ENCODE results near the gene ILK.

ILK gene

DNA sequence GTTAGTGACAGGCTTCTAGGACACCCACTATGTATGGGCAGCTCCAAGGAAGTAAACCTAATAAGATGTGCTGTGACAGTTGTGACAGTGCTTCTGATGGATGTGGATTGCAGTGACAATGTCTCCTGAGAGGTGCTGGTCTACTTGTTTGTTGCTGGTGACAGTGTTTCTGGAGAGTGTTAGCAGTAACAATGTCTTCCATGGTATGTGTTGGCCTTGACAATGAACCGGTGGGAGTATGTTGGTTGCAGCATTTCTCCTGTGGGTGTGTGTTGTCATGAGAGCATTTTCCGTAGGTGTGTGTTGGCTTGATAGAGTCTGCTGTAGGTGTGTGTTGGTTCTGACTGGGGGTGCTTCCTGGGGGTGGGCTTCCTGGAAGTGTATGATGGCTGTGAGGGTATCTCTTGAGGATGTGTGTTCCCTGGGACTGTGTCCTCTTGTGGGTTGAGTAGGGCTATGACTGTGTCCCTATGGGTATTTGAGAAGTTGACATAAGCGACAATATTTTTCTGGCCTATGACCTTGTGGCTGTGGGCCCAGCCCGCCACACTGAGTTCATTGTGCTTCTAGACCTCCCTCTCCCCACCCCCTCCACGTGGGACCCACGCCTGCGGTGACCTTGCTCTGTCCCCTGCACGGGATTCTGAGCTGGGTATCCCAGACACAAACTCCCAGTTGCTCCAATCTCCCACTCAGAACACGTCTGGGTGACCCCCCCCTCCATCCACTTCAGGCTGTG is 50.9 kb downstream of the ILK start:
- Histone ChIP-seq H3F3A (ENCODE audit: insufficient read depth) (no peaks in the 10 kb centered on the region), H3K4me2 (ENCODE audit: low read depth, low read length, poor library complexity, severe bottlenecking) (no peak overlapping the region), H3K4me3 (ENCODE audit: insufficient read depth, low read length, poor library complexity, severe bottlenecking) (no peak overlapping the region)

GRCh38 chr11:6655020-6655789 is 51.6 kb downstream of the ILK start:
- no peaks in the 10 kb centered on the region for H3K9me3 ChIP-seq (ENCODE audit: insufficient read depth, low read length)
- TF ChIP-seq CTCF (IDR thresholded peaks at IDR 0.05; ENCODE audit: insufficient read depth, low read length, poor library complexity, severe bottlenecking) (no peak), EZH2phosphoT487 (conservative IDR thresholded peaks at IDR 0.05; ENCODE audit: low read length) (no peak)
- H3K79me2 ChIP-seq (ENCODE audit: insufficient read depth, low read length): no peaks in the 10 kb centered on the region
- H3K9ac ChIP-seq (ENCODE audit: low read length): no peak overlapping the region
- no peak overlapping the region for H2AFZ ChIP-seq (ENCODE audit: low read depth, low read length, severe bottlenecking)
- H3K4me3 ChIP-seq (ENCODE audit: insufficient read depth, low read length, poor library complexity, severe bottlenecking): no peak overlapping the region
- H4K20me1 ChIP-seq (ENCODE audit: low read depth, low read length): no peaks in the 10 kb centered on the region
- H3K36me3 ChIP-seq (ENCODE audit: low read length): no peaks in the 10 kb centered on the region
- no peaks in the 10 kb centered on the region for H3F3A ChIP-seq (ENCODE audit: insufficient read depth)
- no peaks in the 10 kb centered on the region for H3K27me3 ChIP-seq (ENCODE audit: low read length)
- H3K9me2 ChIP-seq (replicated peaks; ENCODE audit: insufficient read depth, low read length): no peaks in the 10 kb centered on the region
- no peak overlapping the region for H3K27ac ChIP-seq (ENCODE audit: low read depth, low read length)
- H3K4me2 ChIP-seq (ENCODE audit: low read depth, low read length, poor library complexity, severe bottlenecking): no peak overlapping the region

More for the DNA sequence above, 50.9 kb downstream of the ILK start:
- H2AFZ ChIP-seq (ENCODE audit: low read depth, low read length, severe bottlenecking): no peak overlapping the region
- no peaks in the 10 kb centered on the region for H3K27me3 ChIP-seq (ENCODE audit: low read length)
- H4K20me1 ChIP-seq (ENCODE audit: low read depth, low read length): no peaks in the 10 kb centered on the region
- no peaks in the 10 kb centered on the region for H3K79me2 ChIP-seq (ENCODE audit: insufficient read depth, low read length)
- no peak for TF ChIP-seq EZH2phosphoT487 (conservative IDR thresholded peaks at IDR 0.05; ENCODE audit: low read length)
- no peak for TF ChIP-seq CTCF (IDR thresholded peaks at IDR 0.05; ENCODE audit: insufficient read depth, low read length, poor library complexity, severe bottlenecking)
- H3K9ac ChIP-seq (ENCODE audit: low read length): no peak overlapping the region
- no peaks in the 10 kb centered on the region for H3K36me3 ChIP-seq (ENCODE audit: low read length)
- no peaks in the 10 kb centered on the region for H3K9me3 ChIP-seq (ENCODE audit: insufficient read depth, low read length)
- H3K27ac ChIP-seq (ENCODE audit: low read depth, low read length): no peak overlapping the region
- H3K9me2 ChIP-seq (replicated peaks; ENCODE audit: insufficient read depth, low read length): no peaks in the 10 kb centered on the region

DNA sequence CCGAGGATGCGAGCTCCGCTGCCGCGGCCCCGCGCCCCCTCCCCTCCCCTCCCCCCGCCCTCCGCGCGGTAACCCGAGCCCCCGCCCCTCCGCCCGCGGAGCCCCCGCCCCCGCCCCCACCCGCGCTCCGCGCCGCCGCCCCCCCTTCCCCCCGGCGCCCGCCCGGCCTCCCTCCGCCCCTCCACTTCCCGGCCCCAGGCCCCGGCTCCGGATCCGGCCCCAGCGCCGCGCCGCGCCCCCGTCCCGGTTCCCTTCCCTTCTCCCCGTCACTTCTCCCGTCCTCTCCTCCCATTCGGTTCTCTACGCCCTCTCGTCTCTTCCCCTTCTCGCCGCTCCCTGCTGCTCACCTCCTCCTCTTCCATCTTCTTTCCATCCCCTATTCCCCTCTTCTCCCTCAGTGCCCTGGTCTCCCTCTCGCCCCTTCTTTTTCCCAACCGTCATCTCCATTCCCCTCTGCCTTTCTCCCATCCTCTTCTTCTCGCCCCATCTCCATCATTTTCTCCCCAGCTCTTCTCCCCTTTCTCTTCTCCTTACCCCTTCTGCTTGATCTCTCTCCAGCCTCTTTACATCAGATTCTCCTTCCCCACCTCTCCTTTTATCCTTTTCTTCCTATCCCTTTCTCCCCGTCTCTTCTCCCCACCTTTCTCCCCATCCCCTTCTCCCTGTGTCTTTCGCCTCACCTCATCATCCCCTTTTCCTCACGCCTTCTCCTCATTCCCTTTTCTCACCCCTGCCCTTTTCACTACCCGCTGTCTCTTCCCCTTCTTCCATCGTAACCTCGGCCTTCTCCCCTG is 52.4 kb downstream of the ILK start, which contains the start of gene DCHS1:
Gene DCHS1 (minus strand): TSS at position 20 of the 794 bp plus-strand sequence. CDS start 14,196 bp downstream, outside the sequence.
- TF ChIP-seq EZH2phosphoT487 (conservative IDR thresholded peaks at IDR 0.05; ENCODE audit: low read length) (no peak), CTCF (IDR thresholded peaks at IDR 0.05; ENCODE audit: insufficient read depth, low read length, poor library complexity, severe bottlenecking) (no peak)
- H3K4me2 ChIP-seq (ENCODE audit: low read depth, low read length, poor library complexity, severe bottlenecking): no peak within 1 kb of the TSS
- no peaks in the 10 kb centered on the region for H3K9me2 ChIP-seq (replicated peaks; ENCODE audit: insufficient read depth, low read length)
- H3K9me3 ChIP-seq (ENCODE audit: insufficient read depth, low read length): no peaks in the 10 kb centered on the region
- H3K36me3 ChIP-seq (ENCODE audit: low read length): no peaks in the 10 kb centered on the region
- H3K9ac ChIP-seq (ENCODE audit: low read length): no peak within 1 kb of the TSS
- no peaks in the 10 kb centered on the region for H3K27me3 ChIP-seq (ENCODE audit: low read length)
- no peaks in the 10 kb centered on the region for H3K79me2 ChIP-seq (ENCODE audit: insufficient read depth, low read length)
- H3F3A ChIP-seq (ENCODE audit: insufficient read depth): no peaks in the 10 kb centered on the region
- no peak within 1 kb of the TSS for H2AFZ ChIP-seq (ENCODE audit: low read depth, low read length, severe bottlenecking)
- H3K27ac ChIP-seq (ENCODE audit: low read depth, low read length): no peak within 1 kb of the TSS
- no peaks in the 10 kb centered on the region for H4K20me1 ChIP-seq (ENCODE audit: low read depth, low read length)
- no peak within 1 kb of the TSS for H3K4me3 ChIP-seq (ENCODE audit: insufficient read depth, low read length, poor library complexity, severe bottlenecking)
